Hypothalamus (tissue), 51 donors: ENCODE results near the gene SGIP1.

Experiments
- DNase-seq, 51 donors: peaks; one replicate each; lab custom pipeline; 2025; lab: John Stamatoyannopoulos, UW

Gene SGIP1, protein sequence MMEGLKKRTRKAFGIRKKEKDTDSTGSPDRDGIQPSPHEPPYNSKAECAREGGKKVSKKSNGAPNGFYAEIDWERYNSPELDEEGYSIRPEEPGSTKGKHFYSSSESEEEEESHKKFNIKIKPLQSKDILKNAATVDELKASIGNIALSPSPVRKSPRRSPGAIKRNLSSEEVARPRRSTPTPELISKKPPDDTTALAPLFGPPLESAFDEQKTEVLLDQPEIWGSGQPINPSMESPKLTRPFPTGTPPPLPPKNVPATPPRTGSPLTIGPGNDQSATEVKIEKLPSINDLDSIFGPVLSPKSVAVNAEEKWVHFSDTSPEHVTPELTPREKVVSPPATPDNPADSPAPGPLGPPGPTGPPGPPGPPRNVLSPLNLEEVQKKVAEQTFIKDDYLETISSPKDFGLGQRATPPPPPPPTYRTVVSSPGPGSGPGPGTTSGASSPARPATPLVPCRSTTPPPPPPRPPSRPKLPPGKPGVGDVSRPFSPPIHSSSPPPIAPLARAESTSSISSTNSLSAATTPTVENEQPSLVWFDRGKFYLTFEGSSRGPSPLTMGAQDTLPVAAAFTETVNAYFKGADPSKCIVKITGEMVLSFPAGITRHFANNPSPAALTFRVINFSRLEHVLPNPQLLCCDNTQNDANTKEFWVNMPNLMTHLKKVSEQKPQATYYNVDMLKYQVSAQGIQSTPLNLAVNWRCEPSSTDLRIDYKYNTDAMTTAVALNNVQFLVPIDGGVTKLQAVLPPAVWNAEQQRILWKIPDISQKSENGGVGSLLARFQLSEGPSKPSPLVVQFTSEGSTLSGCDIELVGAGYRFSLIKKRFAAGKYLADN

DNA sequence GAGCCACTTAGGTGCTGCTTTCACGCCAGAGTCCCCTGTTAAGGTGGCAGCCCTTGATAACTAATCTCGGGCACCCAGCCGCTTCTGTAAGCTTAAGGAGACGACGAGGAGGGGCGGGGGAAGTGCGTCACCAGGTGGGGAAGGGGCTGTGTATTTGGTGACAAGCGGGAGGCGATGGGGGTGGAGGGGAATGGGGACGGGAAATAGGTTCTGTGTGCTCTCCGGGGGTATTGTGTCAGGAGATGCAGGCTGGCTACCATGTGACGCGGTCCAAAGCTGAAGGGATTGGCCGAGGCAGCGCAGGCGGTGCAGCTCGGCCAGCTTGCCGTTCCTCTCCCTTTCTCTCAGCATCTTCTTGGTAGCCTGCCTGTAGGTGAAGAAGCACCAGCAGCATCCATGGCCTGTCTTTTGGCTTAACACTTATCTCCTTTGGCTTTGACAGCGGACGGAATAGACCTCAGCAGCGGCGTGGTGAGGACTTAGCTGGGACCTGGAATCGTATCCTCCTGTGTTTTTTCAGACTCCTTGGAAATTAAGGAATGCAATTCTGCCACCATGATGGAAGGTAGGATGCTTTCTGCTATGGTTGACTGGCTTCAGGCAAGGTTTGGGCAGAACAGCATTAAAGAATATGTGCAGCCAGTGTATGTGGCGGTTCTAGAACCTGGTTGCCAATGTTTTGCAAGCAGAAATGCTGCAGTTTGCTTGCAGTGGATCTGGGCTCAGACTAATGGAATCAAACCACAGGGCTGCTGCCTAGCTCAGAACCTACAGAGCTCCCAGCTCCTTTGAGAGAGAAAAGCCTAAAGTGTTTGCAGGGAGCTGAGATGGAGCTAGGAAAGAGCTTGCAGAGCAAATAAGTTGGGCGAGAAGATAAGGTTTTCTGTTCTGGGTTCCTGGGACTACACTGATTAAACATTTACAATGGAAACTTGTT, at the start of gene SGIP1:
Gene SGIP1 (plus strand): TSS at position 350 of the 937 bp plus-strand sequence. CDS start 206 bp downstream, at position 556.
- DNase-seq = peak in 50 of 51 donors; percentile 30 to 91 (median 78)

DNA sequence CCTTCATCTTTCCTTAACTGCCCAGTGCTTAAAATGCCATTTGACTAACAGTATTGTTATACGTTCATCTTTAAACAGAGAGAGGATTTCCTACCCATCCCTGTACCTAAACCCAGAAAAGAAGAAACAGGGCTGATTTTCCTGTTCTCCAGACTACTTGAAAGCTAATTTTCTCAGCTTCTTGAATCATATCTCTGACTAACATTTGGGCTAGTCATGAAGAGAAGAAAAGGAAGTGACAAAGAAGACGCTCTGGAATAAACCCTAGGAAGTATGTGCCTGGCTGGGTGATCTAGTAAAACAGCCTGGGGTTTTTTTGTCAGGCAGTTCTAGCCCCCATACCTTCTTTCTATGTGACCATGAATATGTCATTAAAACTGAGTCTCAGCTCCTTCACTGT, 44.8 kb upstream of the SGIP1 start:
- no peak for DNase-seq

DNA sequence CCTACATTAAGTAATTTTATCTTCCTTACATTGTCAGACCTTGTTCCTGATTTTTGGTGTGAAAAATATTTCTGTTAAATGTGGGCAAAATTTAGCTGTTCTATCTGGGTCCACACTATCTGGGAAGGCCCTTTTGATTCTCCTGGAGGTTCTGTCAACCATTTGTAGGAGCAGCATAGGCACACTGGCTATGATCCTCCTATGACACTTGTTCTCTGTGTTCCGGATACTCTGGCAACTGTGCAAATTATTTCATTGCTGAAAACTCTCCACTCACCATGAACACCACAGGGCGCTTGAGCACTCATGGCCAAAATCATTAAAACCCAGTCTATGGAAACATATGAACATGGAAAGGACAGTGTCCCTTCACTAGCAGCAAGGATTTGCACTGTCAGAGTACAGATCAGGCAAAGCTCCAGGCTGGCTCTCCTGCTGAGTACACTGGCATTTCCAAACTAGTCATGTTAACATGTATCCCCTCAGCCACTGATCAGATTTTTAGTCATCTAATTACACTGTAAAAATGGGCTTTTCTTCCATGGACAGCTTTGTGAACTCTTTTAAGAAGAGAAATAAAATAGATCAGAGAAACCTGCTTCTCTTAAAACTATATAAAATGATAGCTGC, 43.9 kb upstream of the SGIP1 start:
- DNase-seq = no peak

DNA sequence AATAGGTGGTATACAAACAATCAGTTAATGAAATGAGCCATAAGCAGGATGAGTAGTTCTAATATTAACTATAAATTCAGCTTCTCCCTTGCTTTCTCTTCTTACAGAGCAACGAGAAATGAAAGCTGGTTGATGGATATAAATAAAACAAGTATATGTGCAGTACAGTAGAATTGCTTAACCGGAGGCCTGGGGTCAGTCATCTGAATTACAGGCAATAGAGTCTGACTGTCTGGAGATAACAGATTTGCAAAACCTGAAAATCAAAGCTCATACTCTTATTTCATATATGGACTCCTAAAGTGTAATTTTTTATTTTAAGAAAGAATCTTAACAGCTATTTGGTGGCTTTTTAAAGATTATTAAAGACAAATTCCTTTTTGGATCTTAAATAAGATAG, 43.1 kb upstream of the SGIP1 start:
- no peak for DNase-seq

DNA sequence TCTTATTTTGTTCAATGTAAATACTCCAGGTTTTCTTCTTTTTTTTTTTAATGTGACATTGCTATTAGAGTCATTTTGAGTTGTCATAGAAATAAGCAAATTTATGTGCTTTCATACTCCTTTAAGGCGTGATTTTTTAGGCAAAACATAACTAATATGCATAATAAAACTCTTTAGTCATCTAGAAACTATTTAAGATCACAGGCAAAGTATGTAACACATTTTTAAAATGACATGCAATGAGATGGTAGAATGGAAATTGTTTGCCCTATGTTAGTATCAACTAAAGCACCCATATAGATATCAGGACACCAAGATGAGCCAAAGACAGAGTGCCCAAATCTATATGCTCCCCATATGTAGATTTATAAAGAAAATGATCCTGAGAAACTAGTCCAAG, 41.5 kb upstream of the SGIP1 start:
- no peak for DNase-seq

DNA sequence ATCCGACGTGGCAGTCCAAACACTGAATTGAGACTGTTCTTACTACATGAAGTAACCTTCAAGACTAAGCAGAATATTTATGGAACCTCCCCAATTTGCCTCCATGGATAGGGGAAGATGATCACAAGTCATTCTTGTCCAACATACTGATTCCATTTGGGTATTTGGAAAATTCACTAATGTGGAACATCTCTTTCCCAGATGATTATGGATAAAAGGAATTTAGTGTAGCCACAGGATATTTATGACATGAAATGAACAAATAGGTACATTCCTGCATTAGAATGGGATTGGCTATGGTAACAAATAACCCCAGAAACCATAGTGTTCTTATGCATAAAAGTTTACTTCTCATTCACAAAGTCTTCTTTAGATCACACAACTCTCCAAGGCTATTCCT, 40.2 kb upstream of the SGIP1 start:
- DNase-seq = no peak

DNA sequence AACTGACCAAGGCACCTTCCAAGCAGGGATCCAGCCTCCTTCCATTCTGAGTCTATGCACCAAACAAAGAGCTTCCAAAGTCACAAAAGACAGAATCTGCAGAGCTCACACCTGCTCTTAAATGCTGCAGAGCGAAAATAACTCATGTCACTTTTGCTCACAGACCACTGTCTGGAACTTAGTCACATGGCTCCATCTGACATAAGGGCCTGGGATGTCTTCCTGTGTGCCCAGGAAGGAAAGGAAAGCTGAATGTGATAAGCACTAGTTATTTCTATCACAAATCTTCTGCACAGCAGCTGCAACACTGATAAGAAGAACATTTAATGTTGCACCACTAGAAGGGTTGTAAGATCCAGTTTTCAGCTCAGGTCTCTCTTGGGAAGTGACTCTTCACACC, 39.5 kb upstream of the SGIP1 start:
- no peak for DNase-seq

DNA sequence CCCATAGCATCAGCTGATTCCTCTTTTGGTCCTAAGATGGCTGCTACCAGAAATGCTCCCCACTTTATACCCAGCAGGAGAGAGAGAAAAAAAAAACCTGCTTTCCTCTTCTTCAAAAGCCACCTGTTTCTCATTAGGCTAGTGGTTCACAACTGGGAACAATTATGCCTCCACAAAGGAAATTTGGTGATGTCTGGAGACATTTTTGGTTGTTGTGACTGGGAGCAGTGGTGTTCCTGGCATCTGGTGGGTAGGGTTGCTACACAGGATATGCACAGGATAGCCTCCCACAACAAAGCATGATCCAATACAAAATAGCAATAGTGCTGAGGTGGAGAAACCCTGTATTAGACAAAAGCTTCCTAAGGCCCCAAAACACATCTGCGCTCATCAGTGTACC, 38.5 kb upstream of the SGIP1 start:
- no peak for DNase-seq

DNA sequence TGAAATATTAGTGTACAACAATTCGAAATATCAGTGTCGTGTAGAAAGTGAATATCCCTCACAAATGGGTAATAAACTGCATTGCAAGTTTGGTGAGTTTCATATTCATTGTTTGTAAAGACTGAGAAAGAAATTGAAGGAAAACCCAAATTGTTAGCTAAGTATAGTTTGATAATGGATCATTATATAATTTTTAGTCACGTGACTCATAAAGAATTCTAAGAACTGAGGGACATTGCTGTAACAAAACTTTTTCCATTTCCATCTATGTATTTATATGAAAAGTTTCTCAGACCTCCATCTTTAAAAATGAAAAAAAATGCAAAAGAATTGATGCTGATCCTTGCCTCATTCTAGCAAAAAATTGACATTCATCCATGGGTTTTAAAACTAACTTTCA, 36.0 kb upstream of the SGIP1 start:
- no peak for DNase-seq

DNA sequence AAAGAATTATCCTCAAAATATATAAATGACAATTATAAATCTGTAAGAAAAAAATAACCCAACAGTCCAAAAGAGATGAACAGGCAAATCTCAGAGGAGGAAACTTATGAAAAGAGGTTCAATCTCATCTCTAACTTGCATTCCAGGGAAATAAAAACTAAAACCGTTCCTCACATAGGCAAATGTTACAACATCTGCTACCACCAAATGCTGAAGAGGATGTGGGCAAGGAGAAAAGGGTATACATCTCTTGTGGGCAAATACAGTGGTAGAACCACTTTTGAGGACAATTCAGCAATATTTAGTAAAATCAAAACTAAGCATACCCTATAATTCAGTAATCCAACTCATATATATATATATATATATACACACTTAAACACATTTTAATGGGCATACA, 33.7 kb upstream of the SGIP1 start:
- DNase-seq = no peak

DNA sequence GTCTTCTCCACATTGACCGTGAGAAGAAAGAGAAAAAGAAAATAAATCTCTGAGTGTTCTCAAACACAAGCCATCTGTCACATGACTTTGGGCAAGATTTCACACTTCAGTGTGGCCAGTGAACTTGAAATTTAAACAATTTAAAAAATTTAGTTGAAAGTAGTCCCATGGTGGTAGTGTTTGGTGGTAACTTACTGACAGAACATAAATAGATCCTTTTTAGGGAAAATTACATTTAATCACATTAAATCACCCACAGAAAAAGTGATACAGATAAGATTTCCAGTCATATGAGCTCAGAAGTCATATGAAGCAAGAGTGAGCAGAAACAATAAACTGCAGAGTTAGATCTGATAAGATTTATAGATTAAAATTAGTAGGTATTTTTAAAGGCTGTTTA, 31.9 kb upstream of the SGIP1 start:
- no peak for DNase-seq

DNA sequence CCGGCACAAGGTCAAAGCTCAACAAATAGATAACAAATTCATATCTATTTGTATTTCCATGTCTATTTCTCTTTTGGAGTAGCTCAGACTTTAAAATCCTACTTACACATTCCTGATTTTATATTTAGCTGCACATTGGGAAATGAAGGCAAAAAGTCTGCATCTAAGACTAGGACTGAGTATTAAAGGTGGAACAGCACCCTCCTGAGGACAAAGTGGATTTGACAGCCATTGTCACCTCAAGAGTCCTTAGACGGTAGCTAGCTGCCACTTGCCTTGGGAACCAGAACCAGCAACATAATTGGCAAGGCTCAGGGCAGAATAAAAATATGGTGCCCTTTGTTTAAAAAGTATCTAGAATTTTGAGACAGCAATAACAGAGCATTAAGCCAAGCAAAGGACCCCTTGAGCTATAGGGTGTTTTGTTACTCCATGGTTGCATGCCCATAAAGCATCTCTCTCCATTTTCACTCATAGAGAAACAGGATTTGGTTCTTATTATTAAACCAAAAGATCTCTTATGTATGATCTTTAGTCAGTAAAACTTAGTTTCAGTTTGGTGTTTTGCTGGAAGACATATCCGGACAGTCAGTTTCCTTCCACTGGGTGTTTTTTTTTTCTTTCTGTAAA, 30.0 kb upstream of the SGIP1 start:
- DNase-seq = peak in 17 of 51 donors; percentile 1 to 53 (median 20)

DNA sequence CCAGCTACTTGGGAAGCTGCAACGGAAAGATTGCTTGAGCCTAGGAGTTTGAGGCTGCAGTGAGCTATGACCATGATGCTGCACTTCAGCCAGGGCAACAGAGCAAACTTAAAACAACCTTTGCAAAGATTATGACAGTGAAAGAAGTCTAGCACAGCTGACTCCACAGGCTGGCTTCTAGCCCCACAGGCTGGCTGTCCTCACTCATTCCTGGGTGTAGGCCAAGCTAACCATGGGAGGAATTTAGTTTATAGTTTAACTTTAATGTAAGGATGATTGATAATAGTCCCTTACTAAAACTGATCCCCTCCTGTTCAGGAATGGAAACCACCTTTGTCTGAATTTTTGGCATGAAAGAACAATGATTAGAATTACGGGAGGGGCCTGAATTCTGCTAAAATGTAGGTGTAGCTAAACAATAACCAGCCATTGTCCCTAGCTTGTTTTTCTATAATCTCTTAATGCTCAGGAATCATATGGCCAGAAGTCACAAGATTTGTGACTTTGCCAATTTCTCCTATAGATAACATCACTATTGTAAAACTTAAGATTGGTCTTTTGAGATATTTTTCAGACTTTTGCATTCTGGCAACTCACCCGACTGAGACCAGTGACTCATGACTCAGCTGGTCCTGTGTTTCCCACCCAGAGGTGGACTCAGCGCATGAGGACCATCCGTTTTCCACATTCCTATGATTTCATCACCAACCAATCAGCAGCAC, 28.1 kb upstream of the SGIP1 start:
- no peak for DNase-seq

DNA sequence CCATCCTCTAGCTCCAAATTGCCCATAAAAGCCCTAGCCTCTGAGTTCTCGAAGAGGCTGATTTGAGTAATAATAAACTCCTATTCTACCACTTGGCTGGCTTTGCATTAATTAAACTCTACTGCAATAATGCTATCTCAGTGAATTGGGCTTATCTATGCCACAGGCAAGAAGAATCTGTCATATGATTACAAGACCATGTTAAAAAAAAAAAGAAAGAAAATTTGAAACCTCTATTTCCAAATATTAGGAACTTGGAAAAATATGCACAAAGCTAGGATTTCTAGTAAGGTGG, 27.6 kb upstream of the SGIP1 start:
- no peak for DNase-seq

DNA sequence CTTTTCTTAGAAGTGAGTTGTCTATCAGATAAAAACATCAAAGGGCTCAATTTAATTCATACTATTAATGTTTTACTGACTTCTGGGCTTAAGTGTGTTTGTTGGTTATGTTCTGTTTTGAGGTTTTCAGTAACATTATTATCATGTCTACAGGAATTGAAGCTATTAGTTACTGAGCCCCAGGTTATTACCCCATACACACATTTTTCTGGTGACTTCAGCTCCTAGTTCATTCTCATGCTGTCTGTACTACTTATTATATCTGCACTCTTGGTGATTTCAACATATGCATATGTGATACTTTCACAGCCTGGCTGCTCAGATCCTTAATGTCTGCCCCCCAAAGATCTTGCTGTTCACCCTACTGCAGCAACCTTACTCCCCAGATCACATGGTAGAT, 27.0 kb upstream of the SGIP1 start:
- DNase-seq = no peak

DNA sequence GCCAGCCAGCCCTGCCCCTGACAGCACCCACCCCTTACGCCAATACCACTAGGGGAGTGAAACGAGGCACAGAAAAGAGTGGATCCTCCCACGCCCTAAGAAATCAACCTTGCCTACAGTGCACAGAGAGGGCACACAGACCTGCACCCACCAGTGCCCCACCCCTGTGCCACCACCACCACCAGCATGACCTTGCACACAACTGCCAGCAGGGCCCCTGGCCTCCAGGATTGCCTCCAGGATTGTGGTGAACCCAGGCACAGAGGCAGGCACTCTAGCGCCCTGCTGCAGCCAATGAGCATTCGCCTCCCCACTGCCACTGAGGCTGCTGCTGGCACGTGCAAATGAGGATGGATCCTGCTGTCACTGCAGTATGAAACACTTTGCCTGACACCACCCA, 23.5 kb upstream of the SGIP1 start:
- DNase-seq = no peak

DNA sequence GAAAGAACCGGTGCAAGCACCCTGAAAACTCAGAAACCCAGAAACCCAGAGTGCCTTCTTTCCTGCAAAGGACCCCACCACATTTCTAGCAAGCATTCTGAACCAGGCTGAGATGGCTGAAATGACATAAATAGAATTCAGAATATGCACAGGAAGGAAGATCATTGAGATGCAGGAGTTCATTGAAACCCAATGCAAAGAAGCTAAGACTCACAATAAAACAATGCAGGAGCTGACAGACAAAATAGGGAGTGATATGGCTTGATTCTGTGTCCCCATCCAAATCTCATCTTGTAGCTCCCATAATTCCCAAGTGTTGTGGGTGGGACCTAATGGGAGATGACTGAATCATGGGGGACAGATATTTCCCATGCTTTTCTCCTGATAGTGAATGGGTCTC, 22.8 kb upstream of the SGIP1 start:
- no peak for DNase-seq

DNA sequence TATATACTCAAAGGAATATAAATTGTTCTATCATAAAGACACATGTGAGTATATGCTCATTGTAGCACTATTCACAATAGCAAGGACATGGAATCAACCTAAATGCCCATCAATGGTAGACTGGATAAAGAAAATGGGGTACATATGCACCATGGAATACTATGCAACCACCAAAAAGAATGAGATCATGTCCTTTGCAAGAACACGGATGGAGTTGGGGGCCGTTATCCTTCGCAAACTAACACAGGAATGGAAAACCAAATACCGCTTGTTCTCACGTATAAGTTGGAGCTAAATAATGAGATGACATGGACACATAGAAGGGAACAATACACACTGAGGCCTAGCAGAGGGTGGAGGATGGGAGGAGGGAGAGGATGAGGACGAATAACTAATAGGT, 16.0 kb upstream of the SGIP1 start:
- no peak for DNase-seq

DNA sequence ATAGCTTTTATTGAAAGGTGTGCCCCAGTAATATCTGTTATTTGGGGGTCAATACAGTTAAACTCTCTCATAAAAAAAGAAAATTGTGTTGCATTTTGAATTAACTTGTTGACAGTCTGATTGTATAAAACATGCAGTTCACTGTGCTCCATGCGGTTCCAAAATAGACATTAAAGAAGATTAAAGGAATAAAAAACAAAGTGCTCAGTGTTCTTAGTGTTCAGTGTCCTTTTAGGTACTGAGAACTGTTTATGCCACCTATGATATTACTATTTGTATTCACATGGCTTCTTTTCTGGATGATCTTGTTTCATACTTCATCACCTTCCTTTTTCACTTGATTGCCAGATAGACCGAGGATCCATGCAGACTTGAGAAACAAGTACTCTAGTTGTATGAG, 15.3 kb upstream of the SGIP1 start:
- no peak for DNase-seq

DNA sequence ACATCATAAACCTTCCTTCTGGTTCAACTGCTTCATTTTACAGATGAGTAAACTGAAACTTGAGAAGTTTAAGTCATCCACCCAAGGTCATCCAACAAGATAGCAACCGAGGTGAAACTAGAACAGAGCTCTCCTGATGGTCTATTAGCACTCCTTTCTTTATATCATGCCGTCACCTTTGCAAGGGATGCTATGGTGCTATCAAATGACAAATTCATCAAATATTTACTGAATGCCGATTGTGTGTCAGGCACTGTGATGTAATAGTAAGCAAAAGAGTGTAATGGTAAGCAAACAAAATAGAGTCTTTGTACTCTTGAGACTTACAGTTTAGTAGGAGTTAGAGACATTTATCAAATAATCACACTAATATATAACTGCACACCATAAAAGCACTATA, 14.0 kb upstream of the SGIP1 start:
- no peak for DNase-seq
